ENCODE measurements around the gene ASF1B.

- TF ChIP-seq, protein P1, sequence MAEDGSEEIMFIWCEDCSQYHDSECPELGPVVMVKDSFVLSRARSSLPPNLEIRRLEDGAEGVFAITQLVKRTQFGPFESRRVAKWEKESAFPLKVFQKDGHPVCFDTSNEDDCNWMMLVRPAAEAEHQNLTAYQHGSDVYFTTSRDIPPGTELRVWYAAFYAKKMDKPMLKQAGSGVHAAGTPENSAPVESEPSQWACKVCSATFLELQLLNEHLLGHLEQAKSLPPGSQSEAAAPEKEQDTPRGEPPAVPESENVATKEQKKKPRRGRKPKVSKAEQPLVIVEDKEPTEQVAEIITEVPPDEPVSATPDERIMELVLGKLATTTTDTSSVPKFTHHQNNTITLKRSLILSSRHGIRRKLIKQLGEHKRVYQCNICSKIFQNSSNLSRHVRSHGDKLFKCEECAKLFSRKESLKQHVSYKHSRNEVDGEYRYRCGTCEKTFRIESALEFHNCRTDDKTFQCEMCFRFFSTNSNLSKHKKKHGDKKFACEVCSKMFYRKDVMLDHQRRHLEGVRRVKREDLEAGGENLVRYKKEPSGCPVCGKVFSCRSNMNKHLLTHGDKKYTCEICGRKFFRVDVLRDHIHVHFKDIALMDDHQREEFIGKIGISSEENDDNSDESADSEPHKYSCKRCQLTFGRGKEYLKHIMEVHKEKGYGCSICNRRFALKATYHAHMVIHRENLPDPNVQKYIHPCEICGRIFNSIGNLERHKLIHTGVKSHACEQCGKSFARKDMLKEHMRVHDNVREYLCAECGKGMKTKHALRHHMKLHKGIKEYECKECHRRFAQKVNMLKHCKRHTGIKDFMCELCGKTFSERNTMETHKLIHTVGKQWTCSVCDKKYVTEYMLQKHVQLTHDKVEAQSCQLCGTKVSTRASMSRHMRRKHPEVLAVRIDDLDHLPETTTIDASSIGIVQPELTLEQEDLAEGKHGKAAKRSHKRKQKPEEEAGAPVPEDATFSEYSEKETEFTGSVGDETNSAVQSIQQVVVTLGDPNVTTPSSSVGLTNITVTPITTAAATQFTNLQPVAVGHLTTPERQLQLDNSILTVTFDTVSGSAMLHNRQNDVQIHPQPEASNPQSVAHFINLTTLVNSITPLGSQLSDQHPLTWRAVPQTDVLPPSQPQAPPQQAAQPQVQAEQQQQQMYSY (CRISPR knock-in tag; IDR thresholded peaks at IDR 0.05): no peak
- TF ChIP-seq, protein P2, sequence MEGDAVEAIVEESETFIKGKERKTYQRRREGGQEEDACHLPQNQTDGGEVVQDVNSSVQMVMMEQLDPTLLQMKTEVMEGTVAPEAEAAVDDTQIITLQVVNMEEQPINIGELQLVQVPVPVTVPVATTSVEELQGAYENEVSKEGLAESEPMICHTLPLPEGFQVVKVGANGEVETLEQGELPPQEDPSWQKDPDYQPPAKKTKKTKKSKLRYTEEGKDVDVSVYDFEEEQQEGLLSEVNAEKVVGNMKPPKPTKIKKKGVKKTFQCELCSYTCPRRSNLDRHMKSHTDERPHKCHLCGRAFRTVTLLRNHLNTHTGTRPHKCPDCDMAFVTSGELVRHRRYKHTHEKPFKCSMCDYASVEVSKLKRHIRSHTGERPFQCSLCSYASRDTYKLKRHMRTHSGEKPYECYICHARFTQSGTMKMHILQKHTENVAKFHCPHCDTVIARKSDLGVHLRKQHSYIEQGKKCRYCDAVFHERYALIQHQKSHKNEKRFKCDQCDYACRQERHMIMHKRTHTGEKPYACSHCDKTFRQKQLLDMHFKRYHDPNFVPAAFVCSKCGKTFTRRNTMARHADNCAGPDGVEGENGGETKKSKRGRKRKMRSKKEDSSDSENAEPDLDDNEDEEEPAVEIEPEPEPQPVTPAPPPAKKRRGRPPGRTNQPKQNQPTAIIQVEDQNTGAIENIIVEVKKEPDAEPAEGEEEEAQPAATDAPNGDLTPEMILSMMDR (IDR thresholded peaks at IDR 0.05): no peak
- TF ChIP-seq, protein P3, sequence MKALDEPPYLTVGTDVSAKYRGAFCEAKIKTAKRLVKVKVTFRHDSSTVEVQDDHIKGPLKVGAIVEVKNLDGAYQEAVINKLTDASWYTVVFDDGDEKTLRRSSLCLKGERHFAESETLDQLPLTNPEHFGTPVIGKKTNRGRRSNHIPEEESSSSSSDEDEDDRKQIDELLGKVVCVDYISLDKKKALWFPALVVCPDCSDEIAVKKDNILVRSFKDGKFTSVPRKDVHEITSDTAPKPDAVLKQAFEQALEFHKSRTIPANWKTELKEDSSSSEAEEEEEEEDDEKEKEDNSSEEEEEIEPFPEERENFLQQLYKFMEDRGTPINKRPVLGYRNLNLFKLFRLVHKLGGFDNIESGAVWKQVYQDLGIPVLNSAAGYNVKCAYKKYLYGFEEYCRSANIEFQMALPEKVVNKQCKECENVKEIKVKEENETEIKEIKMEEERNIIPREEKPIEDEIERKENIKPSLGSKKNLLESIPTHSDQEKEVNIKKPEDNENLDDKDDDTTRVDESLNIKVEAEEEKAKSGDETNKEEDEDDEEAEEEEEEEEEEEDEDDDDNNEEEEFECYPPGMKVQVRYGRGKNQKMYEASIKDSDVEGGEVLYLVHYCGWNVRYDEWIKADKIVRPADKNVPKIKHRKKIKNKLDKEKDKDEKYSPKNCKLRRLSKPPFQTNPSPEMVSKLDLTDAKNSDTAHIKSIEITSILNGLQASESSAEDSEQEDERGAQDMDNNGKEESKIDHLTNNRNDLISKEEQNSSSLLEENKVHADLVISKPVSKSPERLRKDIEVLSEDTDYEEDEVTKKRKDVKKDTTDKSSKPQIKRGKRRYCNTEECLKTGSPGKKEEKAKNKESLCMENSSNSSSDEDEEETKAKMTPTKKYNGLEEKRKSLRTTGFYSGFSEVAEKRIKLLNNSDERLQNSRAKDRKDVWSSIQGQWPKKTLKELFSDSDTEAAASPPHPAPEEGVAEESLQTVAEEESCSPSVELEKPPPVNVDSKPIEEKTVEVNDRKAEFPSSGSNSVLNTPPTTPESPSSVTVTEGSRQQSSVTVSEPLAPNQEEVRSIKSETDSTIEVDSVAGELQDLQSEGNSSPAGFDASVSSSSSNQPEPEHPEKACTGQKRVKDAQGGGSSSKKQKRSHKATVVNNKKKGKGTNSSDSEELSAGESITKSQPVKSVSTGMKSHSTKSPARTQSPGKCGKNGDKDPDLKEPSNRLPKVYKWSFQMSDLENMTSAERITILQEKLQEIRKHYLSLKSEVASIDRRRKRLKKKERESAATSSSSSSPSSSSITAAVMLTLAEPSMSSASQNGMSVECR (CRISPR knock-in tag; IDR thresholded peaks at IDR 0.05; ENCODE audit: borderline replicate concordance): no peak
- TF ChIP-seq, protein P4, sequence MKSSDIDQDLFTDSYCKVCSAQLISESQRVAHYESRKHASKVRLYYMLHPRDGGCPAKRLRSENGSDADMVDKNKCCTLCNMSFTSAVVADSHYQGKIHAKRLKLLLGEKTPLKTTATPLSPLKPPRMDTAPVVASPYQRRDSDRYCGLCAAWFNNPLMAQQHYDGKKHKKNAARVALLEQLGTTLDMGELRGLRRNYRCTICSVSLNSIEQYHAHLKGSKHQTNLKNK (CRISPR knock-in tag; IDR thresholded peaks at IDR 0.05): no peak
- TF ChIP-seq, protein P5, sequence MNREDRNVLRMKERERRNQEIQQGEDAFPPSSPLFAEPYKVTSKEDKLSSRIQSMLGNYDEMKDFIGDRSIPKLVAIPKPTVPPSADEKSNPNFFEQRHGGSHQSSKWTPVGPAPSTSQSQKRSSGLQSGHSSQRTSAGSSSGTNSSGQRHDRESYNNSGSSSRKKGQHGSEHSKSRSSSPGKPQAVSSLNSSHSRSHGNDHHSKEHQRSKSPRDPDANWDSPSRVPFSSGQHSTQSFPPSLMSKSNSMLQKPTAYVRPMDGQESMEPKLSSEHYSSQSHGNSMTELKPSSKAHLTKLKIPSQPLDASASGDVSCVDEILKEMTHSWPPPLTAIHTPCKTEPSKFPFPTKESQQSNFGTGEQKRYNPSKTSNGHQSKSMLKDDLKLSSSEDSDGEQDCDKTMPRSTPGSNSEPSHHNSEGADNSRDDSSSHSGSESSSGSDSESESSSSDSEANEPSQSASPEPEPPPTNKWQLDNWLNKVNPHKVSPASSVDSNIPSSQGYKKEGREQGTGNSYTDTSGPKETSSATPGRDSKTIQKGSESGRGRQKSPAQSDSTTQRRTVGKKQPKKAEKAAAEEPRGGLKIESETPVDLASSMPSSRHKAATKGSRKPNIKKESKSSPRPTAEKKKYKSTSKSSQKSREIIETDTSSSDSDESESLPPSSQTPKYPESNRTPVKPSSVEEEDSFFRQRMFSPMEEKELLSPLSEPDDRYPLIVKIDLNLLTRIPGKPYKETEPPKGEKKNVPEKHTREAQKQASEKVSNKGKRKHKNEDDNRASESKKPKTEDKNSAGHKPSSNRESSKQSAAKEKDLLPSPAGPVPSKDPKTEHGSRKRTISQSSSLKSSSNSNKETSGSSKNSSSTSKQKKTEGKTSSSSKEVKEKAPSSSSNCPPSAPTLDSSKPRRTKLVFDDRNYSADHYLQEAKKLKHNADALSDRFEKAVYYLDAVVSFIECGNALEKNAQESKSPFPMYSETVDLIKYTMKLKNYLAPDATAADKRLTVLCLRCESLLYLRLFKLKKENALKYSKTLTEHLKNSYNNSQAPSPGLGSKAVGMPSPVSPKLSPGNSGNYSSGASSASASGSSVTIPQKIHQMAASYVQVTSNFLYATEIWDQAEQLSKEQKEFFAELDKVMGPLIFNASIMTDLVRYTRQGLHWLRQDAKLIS (CRISPR knock-in tag; IDR thresholded peaks at IDR 0.05; ENCODE audit: borderline replicate concordance): no peak
- TF ChIP-seq ESRRA (CRISPR knock-in tag; IDR thresholded peaks at IDR 0.05; ENCODE audit: borderline replicate concordance) (no peak), CREB1 (CRISPR knock-in tag; IDR thresholded peaks at IDR 0.05) (no peak), PRRX2 (CRISPR knock-in tag; IDR thresholded peaks at IDR 0.05) (no peak), ZNF396 (CRISPR knock-in tag; IDR thresholded peaks at IDR 0.05; ENCODE audit: borderline replicate concordance) (no peak), TEAD4 (CRISPR knock-in tag; IDR thresholded peaks at IDR 0.05) (no peak), NR1H2 (CRISPR knock-in tag; IDR thresholded peaks at IDR 0.05) (no peak), JAZF1 (CRISPR knock-in tag; IDR thresholded peaks at IDR 0.05) (no peak)
These were observed 26.5 kb upstream of the ASF1B start for GRCh38 chr19:14162871-14163297.

All from WTC11 (cell line).